Activated T-cell treated with anti-CD3 and anti-CD28 coated beads, Interleukin-2, amount 50 U/mL, for 72 hours (primary cell): Measurements from ENCODE around the gene ZNF529. TPM values are rescaled to one million over a fixed set of nuclear protein-coding genes. Genes with fewer than 3 reads are reported as not detected.

Experiments
- ATAC-seq, 2 donors: fragments of 150-1000 bp; cut with Tn5 transposase; replicated peaks in 1 of 2; 2 replicates each; pipeline ENCODE4 v1.10.0; 2021; ENCODE audit warnings: moderate library complexity in 2 of 2, mild to moderate bottlenecking in 1 of 2
- DNase-seq, 2 donors: peaks; one replicate each; pipeline ENCODE4 v3.0.0; 2021 to 2022; ENCODE audit warnings: mixed read lengths in 1 of 2
- H3K27ac Mint-ChIP-seq: one replicate; pipeline ENCODE4 v1.8.0; 2022; ENCODE audit warnings: mild to moderate bottlenecking, moderate library complexity, mixed read lengths
- H3K27me3 Mint-ChIP-seq: one replicate; pipeline ENCODE4 v1.8.0; 2022; ENCODE audit warnings: low read depth, mixed read lengths
- H3K36me3 Mint-ChIP-seq, 2 donors: one replicate each; pipeline ENCODE4 v1.8.0; 2022; ENCODE audit warnings: mixed read lengths in 2 of 2, mild to moderate bottlenecking in 1 of 2; ENCODE audit not compliant: insufficient read depth in 2 of 2
- H3K4me1 Mint-ChIP-seq: one replicate; pipeline ENCODE4 v1.8.0; 2022; ENCODE audit warnings: low read depth, mixed read lengths
- H3K4me3 Mint-ChIP-seq, 2 donors: one replicate each; pipeline ENCODE4 v1.8.0; 2022; ENCODE audit warnings: mild to moderate bottlenecking in 2 of 2, mixed read lengths in 2 of 2, moderate library complexity in 2 of 2
- H3K9me3 Mint-ChIP-seq, 2 donors: one replicate each; pipeline ENCODE4 v1.8.0; 2022; ENCODE audit warnings: mixed read lengths in 2 of 2
- total RNA-seq, 2 donors: library from RNA; stranded (reverse); gene quantifications; one replicate each; pipeline ENCODE4 v1.2.3, GENCODE V29; 2022

The ZNF529 gene
- total RNA-seq, 2 donors from 2014 or later = 24.9 to 28.7 TPM

DNA sequence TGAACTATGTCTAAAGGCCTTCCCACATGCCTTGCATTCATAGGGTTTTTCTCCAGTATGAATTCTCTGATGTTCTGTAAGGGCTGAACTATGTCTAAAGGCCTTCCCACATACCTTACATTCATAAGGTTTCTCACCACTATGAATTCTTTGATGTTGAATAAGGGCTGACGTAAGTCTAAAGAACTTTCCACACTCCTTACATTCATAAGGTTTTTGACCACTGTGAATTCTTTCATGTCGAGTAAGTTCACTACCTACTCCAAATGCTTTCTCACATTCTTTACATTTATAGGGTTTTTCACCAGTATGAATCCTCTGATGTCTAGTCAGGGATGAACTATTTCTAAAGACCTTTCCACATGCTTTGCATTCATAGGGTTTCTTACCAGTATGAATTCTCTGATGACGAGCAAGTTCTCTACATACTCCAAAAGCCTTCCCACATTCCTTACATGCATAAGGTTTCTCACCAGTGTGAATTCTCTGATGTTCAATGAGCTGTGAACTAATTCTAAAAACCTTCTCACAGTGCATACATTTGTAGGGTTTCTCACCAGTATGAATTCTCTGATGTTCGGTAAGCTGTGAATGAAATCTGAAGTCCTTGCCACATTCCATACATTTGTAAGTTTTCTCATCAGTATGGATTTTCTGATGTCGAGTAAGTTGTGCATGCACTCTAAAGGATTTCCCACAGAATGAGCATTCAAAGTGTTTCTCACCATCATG is 25.9 kb downstream of the ZNF529 start:
- Mint-ChIP-seq H3K4me1 (no peaks in the 10 kb centered on the region), H3K9me3 (peaks cover 27 to 31% of the 10 kb centered on the region in 2 donors), H3K27me3 (no peaks in the 10 kb centered on the region), H3K4me3 (no peak overlapping the region), H3K27ac (no peak overlapping the region), H3K36me3 (peaks cover 52 to 88% of the 10 kb centered on the region in 2 donors)
- ATAC-seq = no peak
- DNase-seq = no peak

DNA sequence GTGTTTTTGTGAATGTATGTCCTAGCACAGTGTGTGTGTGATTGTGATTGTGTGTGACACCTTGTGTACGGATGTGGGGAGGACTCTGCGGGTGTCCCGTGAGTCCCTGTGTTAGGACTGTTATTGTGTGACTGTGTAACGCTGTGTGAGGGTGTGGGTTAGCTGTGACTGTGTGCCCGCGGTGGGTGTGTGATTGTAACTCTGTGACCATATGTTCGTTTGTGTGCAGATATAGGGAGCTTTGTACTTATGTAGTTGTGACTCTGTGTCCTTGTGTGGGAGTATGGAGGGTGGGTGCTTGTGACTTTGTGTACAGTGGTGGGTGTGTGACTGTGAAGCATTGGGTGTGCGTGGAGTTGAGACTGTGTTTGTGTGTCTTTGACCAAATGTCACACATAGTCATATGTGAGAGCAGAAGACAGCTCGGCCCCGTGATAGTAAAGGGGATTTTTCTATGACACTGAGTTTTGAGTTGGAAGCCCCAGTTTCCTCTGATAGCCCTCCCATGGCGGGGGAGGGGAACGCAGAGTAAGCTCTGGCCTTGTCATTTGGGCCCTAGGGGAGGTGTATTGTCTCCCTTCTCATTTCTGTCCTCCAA is 44.1 kb downstream of the ZNF529 start:
- Mint-ChIP-seq H3K4me1 (peaks cover 27% of the 10 kb centered on the region), H3K36me3 (peaks cover 30 to 66% of the 10 kb centered on the region in 2 donors), H3K9me3 (peaks cover 10 to 20% of the 10 kb centered on the region in 2 donors), H3K4me3 (peak overlapping the region; percentile 91 to 100), H3K27ac (peak overlapping the region; percentile 99), H3K27me3 (no peaks in the 10 kb centered on the region)
- DNase-seq (peak; percentile 54 to 64), ATAC-seq (peak; percentile 21 to 41)

DNA sequence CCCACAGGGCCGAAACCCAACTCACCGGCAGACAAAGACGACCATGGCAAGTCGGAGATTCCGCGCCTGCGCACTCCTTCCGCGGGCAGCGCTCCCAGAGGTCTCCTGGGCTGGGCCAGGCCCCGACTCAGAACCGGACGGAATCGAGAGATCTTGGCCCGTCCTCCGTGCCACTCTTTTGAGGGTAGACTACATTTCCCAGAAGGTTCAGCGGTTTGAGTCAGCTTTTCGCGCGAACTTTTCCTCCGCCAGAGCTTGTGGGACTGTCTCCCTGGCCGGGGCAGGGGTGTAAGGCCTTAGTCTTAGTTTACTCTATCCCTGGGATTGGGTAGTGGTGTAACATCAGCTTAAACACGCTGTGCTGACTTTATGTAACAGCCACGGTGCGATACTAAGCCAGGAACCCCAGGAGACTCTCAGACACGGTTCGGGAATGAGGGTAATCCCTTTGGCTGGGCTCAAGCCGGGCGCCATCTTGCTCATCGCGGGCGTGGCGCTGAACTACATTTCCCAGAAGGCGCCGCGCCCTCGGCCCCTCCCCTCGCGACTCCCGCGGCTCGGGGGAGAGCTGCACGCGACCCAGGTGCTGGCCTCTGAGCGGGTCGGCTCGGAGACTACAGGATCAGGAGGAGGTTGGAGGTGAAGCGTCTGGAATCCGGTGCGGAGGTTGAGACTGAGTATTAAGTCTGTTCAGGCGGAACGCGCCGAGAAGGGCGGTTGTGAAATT is 44.7 kb downstream of the ZNF529 start, which contains the start of gene ZNF260:
ZNF260 (minus strand) TSS at position 78 of the 727 bp plus-strand sequence. CDS start 13,033 bp downstream, outside the sequence.
- Mint-ChIP-seq H3K27ac (peak within 1 kb of the TSS; percentile 99), H3K4me1 (peaks cover 27% of the 10 kb centered on the region), H3K9me3 (peaks cover 10 to 22% of the 10 kb centered on the region in 2 donors), H3K27me3 (no peaks in the 10 kb centered on the region), H3K36me3 (peaks cover 33 to 65% of the 10 kb centered on the region in 2 donors), H3K4me3 (peak within 1 kb of the TSS; percentile 91 to 100)
- DNase-seq = peak; percentile 95 to 96
- peak; percentile 91 to 92 for ATAC-seq

DNA sequence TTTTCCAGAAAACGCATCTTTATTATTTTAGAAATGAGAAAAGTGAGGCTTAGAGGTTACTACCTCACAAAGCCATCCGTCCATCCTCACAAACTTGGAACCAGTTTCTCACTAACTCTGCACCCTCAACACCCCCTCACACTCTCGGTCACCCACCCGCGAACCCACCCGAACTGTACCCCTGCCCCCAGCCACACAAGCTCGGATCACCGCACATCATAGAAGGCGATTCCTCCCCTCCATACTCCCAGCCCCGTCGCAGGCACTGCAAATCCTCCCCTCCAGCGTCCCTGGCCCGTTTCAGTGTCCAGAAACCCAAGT is 45.3 kb downstream of the ZNF529 start:
- DNase-seq (no peak), ATAC-seq (no peak)
- peak overlapping the region; percentile 99 for H3K27ac Mint-ChIP-seq
- H3K4me3 Mint-ChIP-seq = peak overlapping the region; percentile 91 to 100
- no peaks in the 10 kb centered on the region for H3K27me3 Mint-ChIP-seq
- H3K4me1 Mint-ChIP-seq = peaks cover 27% of the 10 kb centered on the region
- peaks cover 35 to 67% of the 10 kb centered on the region in 2 donors for H3K36me3 Mint-ChIP-seq
- H3K9me3 Mint-ChIP-seq = peaks cover 12 to 24% of the 10 kb centered on the region in 2 donors

GRCh38 chr19:36527341-36527740 is 45.8 kb downstream of the ZNF529 start:
- ATAC-seq = no peak
- peaks cover 27% of the 10 kb centered on the region for H3K4me1 Mint-ChIP-seq
- DNase-seq = no peak
- H3K27me3 Mint-ChIP-seq = no peaks in the 10 kb centered on the region
- H3K4me3 Mint-ChIP-seq = peak overlapping the region; percentile 91 to 100
- H3K9me3 Mint-ChIP-seq = peaks cover 12 to 25% of the 10 kb centered on the region in 2 donors
- peaks cover 35 to 67% of the 10 kb centered on the region in 2 donors for H3K36me3 Mint-ChIP-seq
- peak overlapping the region; percentile 99 for H3K27ac Mint-ChIP-seq

DNA sequence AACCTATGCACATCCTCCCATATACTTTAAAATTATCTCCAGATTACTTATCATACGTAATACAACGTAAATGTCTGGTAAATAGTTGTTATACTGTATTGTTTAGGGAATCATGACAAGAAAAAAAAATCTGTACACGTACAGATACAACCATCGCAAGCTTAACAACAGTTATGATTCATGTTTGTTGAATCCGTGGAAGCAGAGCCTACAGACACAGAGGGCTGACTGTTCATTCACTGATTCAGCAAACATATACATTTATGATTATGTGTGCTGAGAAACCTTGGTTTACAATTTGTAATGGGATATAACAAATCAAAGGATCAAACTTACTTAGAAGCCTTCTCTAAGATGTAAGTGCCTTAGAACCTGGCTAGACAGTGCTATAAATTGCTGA is 46.5 kb downstream of the ZNF529 start:
- Mint-ChIP-seq H3K36me3 (peaks cover 35 to 69% of the 10 kb centered on the region in 2 donors), H3K4me1 (peaks cover 27% of the 10 kb centered on the region), H3K27ac (peak overlapping the region; percentile 13), H3K4me3 (peak overlapping the region; percentile 54 to 70), H3K27me3 (no peaks in the 10 kb centered on the region), H3K9me3 (peaks cover 12 to 25% of the 10 kb centered on the region in 2 donors)
- DNase-seq = no peak
- ATAC-seq = no peak

GRCh38 chr19:36524617-36525016 is 48.5 kb downstream of the ZNF529 start:
- Mint-ChIP-seq H3K27me3 (no peaks in the 10 kb centered on the region), H3K36me3 (peaks cover 42 to 74% of the 10 kb centered on the region in 2 donors), H3K9me3 (peaks cover 19 to 27% of the 10 kb centered on the region in 2 donors), H3K4me1 (peaks cover 27% of the 10 kb centered on the region), H3K4me3 (no peak overlapping the region), H3K27ac (no peak overlapping the region)
- no peak for ATAC-seq
- DNase-seq = no peak

DNA sequence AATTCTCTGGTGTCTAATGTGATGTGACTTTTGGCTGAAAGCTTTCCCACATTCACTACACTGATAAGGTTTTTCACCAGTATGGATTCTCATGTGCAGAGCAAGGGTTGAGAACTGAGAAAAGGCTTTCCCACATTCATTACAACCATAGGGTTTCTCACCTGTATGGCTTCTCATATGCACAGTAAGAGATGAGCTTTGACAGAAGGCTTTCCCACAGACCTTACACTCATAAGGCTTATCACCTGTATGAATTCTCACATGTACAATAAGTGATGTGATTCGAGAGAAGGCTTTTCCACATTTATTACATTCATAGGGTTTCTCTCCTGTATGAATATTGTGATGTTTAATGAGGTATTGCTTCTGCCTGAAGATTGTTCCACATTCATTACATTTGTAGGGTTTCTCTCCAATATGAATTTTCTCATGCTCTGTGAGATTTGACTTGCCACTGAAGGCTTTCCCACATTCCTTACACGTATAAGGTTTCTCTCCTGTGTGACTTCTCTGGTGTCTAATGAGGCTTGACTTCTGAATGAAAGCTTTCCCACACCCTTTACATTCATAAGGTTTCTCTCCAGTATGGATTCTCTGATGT is 59.0 kb downstream of the ZNF529 start:
- no peak overlapping the region for H3K4me3 Mint-ChIP-seq
- H3K9me3 Mint-ChIP-seq = peaks cover 13 to 25% of the 10 kb centered on the region in 2 donors
- no peak overlapping the region for H3K27ac Mint-ChIP-seq

DNA sequence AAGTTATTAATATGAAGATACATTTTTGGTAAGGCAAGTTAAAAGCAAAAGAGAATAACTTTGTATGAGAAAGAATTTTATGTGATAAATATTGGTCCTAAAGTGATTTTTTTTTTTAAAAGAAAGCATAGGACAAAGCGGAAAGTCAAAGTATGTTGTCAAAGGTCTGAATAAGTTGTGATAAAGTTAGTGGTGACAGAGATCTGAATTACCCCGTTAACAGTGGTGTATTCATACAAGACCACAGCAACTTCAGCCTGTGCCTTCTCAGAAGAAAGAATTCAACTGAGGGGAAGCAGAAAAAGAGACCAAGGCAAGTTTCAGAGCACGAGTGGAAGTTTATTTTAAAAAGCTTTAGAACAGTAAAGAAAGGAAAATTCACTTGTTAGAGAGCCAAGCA is 64.8 kb downstream of the ZNF529 start:
- no peaks in the 10 kb centered on the region for H3K4me1 Mint-ChIP-seq

More for the DNA sequence above, 59.0 kb downstream of the ZNF529 start:
- no peaks in the 10 kb centered on the region for H3K27me3 Mint-ChIP-seq
- ATAC-seq (no peak), DNase-seq (no peak)
- peaks cover 38 to 62% of the 10 kb centered on the region in 2 donors for H3K36me3 Mint-ChIP-seq
- no peaks in the 10 kb centered on the region for H3K4me1 Mint-ChIP-seq

GRCh38 chr19:36501973-36502372 is 71.1 kb downstream of the ZNF529 start:
- DNase-seq = no peak
- no peaks in the 10 kb centered on the region for H3K4me1 Mint-ChIP-seq
- no peak overlapping the region for H3K4me3 Mint-ChIP-seq
- H3K36me3 Mint-ChIP-seq = peaks cover 17 to 29% of the 10 kb centered on the region in 2 donors
- H3K27ac Mint-ChIP-seq = no peak overlapping the region
- H3K9me3 Mint-ChIP-seq = peaks cover 8 to 18% of the 10 kb centered on the region in 2 donors
- no peak for ATAC-seq
- no peaks in the 10 kb centered on the region for H3K27me3 Mint-ChIP-seq

More for the DNA sequence above, 64.8 kb downstream of the ZNF529 start:
- ATAC-seq (no peak), DNase-seq (no peak)
- Mint-ChIP-seq H3K4me3 (no peak overlapping the region), H3K27ac (no peak overlapping the region), H3K9me3 (peaks cover 1 to 15% of the 10 kb centered on the region in 2 donors), H3K27me3 (no peaks in the 10 kb centered on the region), H3K36me3 (peaks cover 13 to 23% of the 10 kb centered on the region in 2 donors)

DNA sequence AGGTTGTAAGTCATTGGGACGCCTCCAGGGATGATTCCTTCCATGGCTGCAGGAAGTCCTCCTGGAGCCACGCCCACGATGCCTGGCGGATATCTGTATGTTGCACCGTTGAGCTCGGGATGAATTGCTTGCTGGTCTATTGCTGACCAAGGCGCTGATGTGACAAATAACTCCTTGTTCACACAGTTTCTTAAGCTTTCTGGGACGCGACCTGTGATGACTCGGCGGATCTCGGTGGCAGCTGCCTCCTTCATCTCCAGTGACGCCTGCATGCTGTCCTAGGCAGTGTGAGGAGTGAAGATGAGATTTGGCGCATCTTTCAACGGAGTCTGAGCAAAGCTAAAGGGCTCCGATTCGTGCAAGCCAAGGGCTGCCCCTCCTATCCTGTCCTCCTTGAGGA is 76.1 kb downstream of the ZNF529 start:
- Mint-ChIP-seq H3K36me3 (peaks cover 7 to 20% of the 10 kb centered on the region in 2 donors), H3K4me3 (no peak overlapping the region), H3K4me1 (no peaks in the 10 kb centered on the region), H3K27me3 (no peaks in the 10 kb centered on the region), H3K9me3 (peaks cover 13 to 16% of the 10 kb centered on the region in 2 donors), H3K27ac (no peak overlapping the region)
- ATAC-seq (no peak), DNase-seq (no peak)
